ENCODE data around the gene CTDSPL. TPM values are rescaled to one million over a fixed set of nuclear protein-coding genes. Genes with fewer than 3 reads are reported as not detected.

CTDSPL gene
- total RNA-seq, 1 experiment from 2014 or later: 34.4 TPM

GRCh38 chr3:37993820-37994638 is 132.3 kb downstream of the CTDSPL start (continued):
- TF ChIP-seq EZH2phosphoT487 (IDR thresholded peaks at IDR 0.05; ENCODE audit: borderline replicate concordance) (no peak), CBX3 (IDR thresholded peaks at IDR 0.05; ENCODE audit: low read depth) (no peak), EGR1 (IDR thresholded peaks at IDR 0.05; ENCODE audit: low read depth) (no peak), ELF1 (IDR thresholded peaks at IDR 0.05; ENCODE audit: borderline replicate concordance, low read depth) (no peak), FOSL1 (IDR thresholded peaks at IDR 0.05; ENCODE audit: low read depth) (no peak), TCF7L2 (IDR thresholded peaks at IDR 0.05; ENCODE audit: borderline replicate concordance, extremely low read depth, insufficient read depth, insufficient read length) (no peak)

- no peak overlapping the region for H2AFZ ChIP-seq (ENCODE audit: low read depth, low read length, poor library complexity, severe bottlenecking)
- no peak overlapping the region for H3K9ac ChIP-seq (ENCODE audit: low read length)
- no peaks in the 10 kb centered on the region for H3K9me2 ChIP-seq (ENCODE audit: insufficient read depth)
- no peaks in the 10 kb centered on the region for H3K9me3 ChIP-seq (ENCODE audit: control insufficient read depth in 1 of 2, insufficient read depth in 1 of 2, low read depth in 1 of 2, low read length in 2 of 2)
- BruUV-seq (replicated peaks): no TSS peak
- no peak overlapping the region for H3K4me3 ChIP-seq (replicated peaks in 1 of 2; ENCODE audit: low read depth in 1 of 2, low read length in 2 of 2)
- DNase-seq (ENCODE audit: low read depth, low spot score) (no peak), ATAC-seq (no peak)
- H4K20me1 ChIP-seq (ENCODE audit: insufficient read depth): no peaks in the 10 kb centered on the region
- TF ChIP-seq ATF3 (IDR thresholded peaks at IDR 0.05) (no peak), EZH2phosphoT487 (IDR thresholded peaks at IDR 0.05; ENCODE audit: borderline replicate concordance) (no peak), SP1 (IDR thresholded peaks at IDR 0.05; ENCODE audit: low read depth) (no peak)
- RAD21 ChIA-PET (ENCODE audit: low non-redundant PET in 1 of 2, low total read pairs in 2 of 2, uncharacterized antibody in 2 of 2, unreplicated experiment in 2 of 2): no interaction called here
- H3K4me1 ChIP-seq (ENCODE audit: control insufficient read depth in 1 of 2, insufficient read depth in 2 of 2, low read length in 2 of 2): peaks cover 14 to 45% of the 10 kb centered on the region in 2 experiments
- H3K4me2 ChIP-seq (ENCODE audit: low read length): no peak overlapping the region
- CTCF ChIA-PET: no interaction called here
- H3K27me3 ChIP-seq (ENCODE audit: insufficient read depth, low read length): no peaks in the 10 kb centered on the region
- no peaks in the 10 kb centered on the region for H3K36me3 ChIP-seq (ENCODE audit: control insufficient read depth in 1 of 2, insufficient read depth in 2 of 2, low read length in 2 of 2)
- intact Hi-C loops (cut with micrococcal nuclease): no loop called here
- POLR2A ChIA-PET: no interaction called here
- no peak overlapping the region for H3K27ac ChIP-seq (ENCODE audit: low read depth, low read length)
- no peaks in the 10 kb centered on the region for H3K79me2 ChIP-seq (ENCODE audit: insufficient read depth, low read length)
These were observed 132.9 kb downstream of the CTDSPL start for GRCh38 chr3:37994639-37994972.

Measured in HCT116 (cell line).